GM12892 (cell line): ENCODE data around the gene CUBN.

ENCODE experiments used
- POLR2A ChIP-seq: IDR thresholded peaks from 2 replicates; pipeline ENCODE4 v1.6.1; 2011; ENCODE audit warnings: low read depth, low read length, control low read depth
- POLR2AphosphoS5 ChIP-seq: IDR thresholded peaks from 2 replicates; pipeline ENCODE4 v1.6.1; 2011; ENCODE audit warnings: low read depth, low read length, control low read depth

- TF ChIP-seq POLR2A (no peak), POLR2AphosphoS5 (no peak)
These were observed 307.6 kb downstream of the CUBN start for GRCh38 chr10:16822027-16822426.
